Mesenchymal stem cell (in vitro differentiated cells and primary cell): ENCODE measurements around the gene HSD3B7.

ENCODE experiments used
- DNase-seq: peaks from one replicate; pipeline ENCODE4 v3.0.0-alpha.2; 2013
- H2AFZ ChIP-seq: one replicate; pipeline ENCODE4 v1.6.1; 2013; ENCODE audit warnings: low read depth, mild to moderate bottlenecking, control low read depth, inconsistent platforms, low read length, moderate library complexity
- H2AK5ac ChIP-seq: 2 replicates; pipeline ENCODE4 v1.6.1; 2013; ENCODE audit warnings: low read length, moderate library complexity, mild to moderate bottlenecking, inconsistent platforms; ENCODE audit not compliant: severe bottlenecking
- H2BK120ac ChIP-seq: one replicate; pipeline ENCODE4 v1.6.1; 2013; ENCODE audit warnings: low read depth, mild to moderate bottlenecking, inconsistent platforms, low read length, moderate library complexity
- H2BK12ac ChIP-seq, 2 experiments: one replicate each; pipeline ENCODE4 v1.6.1; 2013; ENCODE audit warnings: inconsistent platforms in 2 of 2, low read length in 2 of 2, mild to moderate bottlenecking in 2 of 2, moderate library complexity in 2 of 2, control low read depth in 1 of 2
- H2BK15ac ChIP-seq: one replicate; pipeline ENCODE4 v1.6.1; 2013; ENCODE audit warnings: mild to moderate bottlenecking, low read depth, inconsistent platforms; ENCODE audit not compliant: poor library complexity, severe bottlenecking
- H2BK5ac ChIP-seq: 2 replicates; pipeline ENCODE4 v1.6.1; 2013; ENCODE audit warnings: low read depth, mild to moderate bottlenecking, low read length, control low read depth, inconsistent platforms; ENCODE audit not compliant: poor library complexity, severe bottlenecking
- H3K14ac ChIP-seq, 2 experiments: one replicate each; pipeline ENCODE4 v1.6.1; 2013; ENCODE audit warnings: inconsistent platforms in 2 of 2, low read length in 2 of 2, control low read depth in 1 of 2, mild to moderate bottlenecking in 1 of 2, moderate library complexity in 1 of 2
- H3K18ac ChIP-seq, 2 experiments: one replicate each; pipeline ENCODE4 v1.6.1; 2013; ENCODE audit warnings: inconsistent platforms in 2 of 2, low read length in 2 of 2, control low read depth in 1 of 2, low read depth in 1 of 2, mild to moderate bottlenecking in 1 of 2
- H3K23ac ChIP-seq, 2 experiments: one replicate each; pipeline ENCODE4 v1.6.1; 2013; ENCODE audit warnings: inconsistent platforms in 2 of 2, low read length in 2 of 2, mild to moderate bottlenecking in 2 of 2, moderate library complexity in 2 of 2, control low read depth in 1 of 2
- H3K27ac ChIP-seq: 2 replicates; pipeline ENCODE4 v1.5.1; 2013; ENCODE audit warnings: mild to moderate bottlenecking, moderate library complexity, low read length, control low read depth, inconsistent platforms; ENCODE audit not compliant: poor library complexity, severe bottlenecking
- H3K27me3 ChIP-seq, 2 experiments: 2 replicates each; pipeline versions ENCODE4 v1.6.1 to v1.7.0; 2013; ENCODE audit warnings: low read length in 2 of 2, mild to moderate bottlenecking in 2 of 2, moderate library complexity in 2 of 2, control low read depth in 1 of 2, inconsistent platforms in 1 of 2; ENCODE audit not compliant: control insufficient read depth in 1 of 2, insufficient read depth in 1 of 2
- H3K36me3 ChIP-seq, 2 experiments: 2 replicates each; pipeline versions ENCODE4 v1.6.1 to v1.7.0; 2013; ENCODE audit warnings: low read length in 2 of 2, control low read depth in 1 of 2, inconsistent platforms in 1 of 2, low read depth in 1 of 2, mild to moderate bottlenecking in 1 of 2; ENCODE audit not compliant: insufficient read depth in 2 of 2, control insufficient read depth in 1 of 2
- H3K4ac ChIP-seq, 2 experiments: one replicate each; pipeline ENCODE4 v1.6.1; 2013; ENCODE audit warnings: inconsistent platforms in 2 of 2, low read length in 2 of 2, mild to moderate bottlenecking in 2 of 2, moderate library complexity in 2 of 2, control low read depth in 1 of 2, low read depth in 1 of 2
- H3K4me1 ChIP-seq: 2 replicates; pipeline ENCODE4 v1.6.1; 2013; ENCODE audit warnings: low read depth, low read length, control low read depth; ENCODE audit not compliant: control insufficient read depth, insufficient read depth
- H3K4me2 ChIP-seq: 2 replicates; pipeline ENCODE4 v1.6.1; 2013; ENCODE audit warnings: low read length, mild to moderate bottlenecking, inconsistent platforms; ENCODE audit not compliant: poor library complexity, severe bottlenecking
- H3K4me3 ChIP-seq, 2 experiments: 2 replicates each; pipeline versions ENCODE4 v1.5.1 to v1.7.0; 2013; ENCODE audit warnings: low read length in 2 of 2, mild to moderate bottlenecking in 2 of 2, control low read depth in 1 of 2, low read depth in 1 of 2; ENCODE audit not compliant: insufficient read depth in 1 of 2
- H3K79me1 ChIP-seq: replicated peaks from 2 replicates; pipeline ENCODE4 v1.6.1; 2013; ENCODE audit warnings: mild to moderate bottlenecking, control low read depth, low read length, inconsistent platforms; ENCODE audit not compliant: poor library complexity, severe bottlenecking
- H3K9ac ChIP-seq: 2 replicates; pipeline ENCODE4 v1.7.0; 2013; ENCODE audit warnings: mild to moderate bottlenecking, low read length, moderate library complexity
- H3K9me3 ChIP-seq: 2 replicates; pipeline ENCODE4 v1.7.0; 2013; ENCODE audit warnings: mild to moderate bottlenecking, low read length; ENCODE audit not compliant: control insufficient read depth
- H4K8ac ChIP-seq: one replicate; pipeline ENCODE4 v1.6.1; 2013; ENCODE audit warnings: inconsistent platforms, mild to moderate bottlenecking, low read length, moderate library complexity
- H4K91ac ChIP-seq: one replicate; pipeline ENCODE4 v1.6.1; 2013; ENCODE audit warnings: mild to moderate bottlenecking, low read length, inconsistent platforms
- WGBS: methylation state at CpG from one replicate; pipeline ENCODE4 v1.1.7; 2013; ENCODE audit warnings: mixed read lengths; 5-methylcytosine and 5-hydroxymethylcytosine counted together

HSD3B7 gene

GRCh38 chr16:30967795-30968194, 17.2 kb upstream of the HSD3B7 start:
- H3K36me3 ChIP-seq: peaks cover 84 to 86% of the 10 kb centered on the region in 2 experiments
- DNase-seq: no peak
- H3K14ac ChIP-seq: no peak overlapping the region
- no peak overlapping the region for H2BK5ac ChIP-seq
- H3K18ac ChIP-seq: no peak overlapping the region
- H3K23ac ChIP-seq: no peak overlapping the region
- no peak overlapping the region for H2BK12ac ChIP-seq
- peaks cover 51% of the 10 kb centered on the region for H3K79me1 ChIP-seq
- no peak overlapping the region for H3K4me2 ChIP-seq
- WGBS: 94% methylated on average over 4 of the region's 4 CpGs
- peaks cover 1% of the 10 kb centered on the region for H3K4me1 ChIP-seq
- H2BK120ac ChIP-seq: no peak overlapping the region
- no peak overlapping the region for H3K4me3 ChIP-seq
- no peaks in the 10 kb centered on the region for H3K9me3 ChIP-seq
- H3K27ac ChIP-seq: no peak overlapping the region
- no peak overlapping the region for H2AK5ac ChIP-seq
- no peaks in the 10 kb centered on the region for H3K27me3 ChIP-seq
- no peak overlapping the region for H2AFZ ChIP-seq
- H4K91ac ChIP-seq: no peak overlapping the region
- H4K8ac ChIP-seq: no peak overlapping the region
- H3K9ac ChIP-seq: peak overlapping the region; percentile 7
- H2BK15ac ChIP-seq: no peak overlapping the region
- H3K4ac ChIP-seq: no peak overlapping the region

GRCh38 chr16:30969246-30969842, 15.7 kb upstream of the HSD3B7 start:
- no peak overlapping the region for H3K4me3 ChIP-seq
- no peak overlapping the region for H4K8ac ChIP-seq
- no peak overlapping the region for H3K4me2 ChIP-seq
- no peak overlapping the region for H4K91ac ChIP-seq
- no peak overlapping the region for H3K9ac ChIP-seq
- H2AK5ac ChIP-seq: no peak overlapping the region
- no peak overlapping the region for H2BK5ac ChIP-seq
- H3K14ac ChIP-seq: no peak overlapping the region
- H2BK15ac ChIP-seq: no peak overlapping the region
- H3K4me1 ChIP-seq: peaks cover 3% of the 10 kb centered on the region
- no peak overlapping the region for H3K18ac ChIP-seq
- H2BK12ac ChIP-seq: no peak overlapping the region
- H3K23ac ChIP-seq: no peak overlapping the region
- no peak overlapping the region for H2AFZ ChIP-seq
- H3K79me1 ChIP-seq: peaks cover 50% of the 10 kb centered on the region
- DNase-seq: no peak
- H3K4ac ChIP-seq: no peak overlapping the region
- H3K27ac ChIP-seq: no peak overlapping the region
- no peak overlapping the region for H2BK120ac ChIP-seq
- H3K36me3 ChIP-seq: peaks cover 86 to 88% of the 10 kb centered on the region in 2 experiments
- 98% methylated on average over 19 of the region's 19 CpGs for WGBS
- no peaks in the 10 kb centered on the region for H3K27me3 ChIP-seq
- no peaks in the 10 kb centered on the region for H3K9me3 ChIP-seq

GRCh38 chr16:30971298-30971697, 13.7 kb upstream of the HSD3B7 start:
- WGBS: 96% methylated on average over 14 of the region's 14 CpGs

DNA sequence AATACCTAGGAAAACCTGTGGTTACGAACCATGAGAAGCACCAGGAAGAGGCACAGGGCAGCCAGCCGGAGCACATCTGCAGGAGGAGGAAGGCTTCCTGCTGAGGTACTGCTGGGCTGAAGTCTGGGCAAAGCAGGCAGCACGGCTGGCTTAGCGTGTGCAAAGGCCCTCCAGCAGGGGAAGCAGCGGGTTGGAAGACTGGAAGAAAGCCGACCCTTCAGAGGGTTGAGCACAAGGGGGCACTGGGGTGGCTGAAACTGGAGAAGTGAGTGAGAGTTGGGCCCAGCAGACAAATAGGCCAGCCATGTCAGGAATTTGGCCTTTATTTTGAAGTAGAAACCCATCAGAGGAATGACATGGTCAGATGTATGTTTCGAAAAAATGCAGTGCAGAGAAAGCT, 12.1 kb upstream of the HSD3B7 start:
- no peaks in the 10 kb centered on the region for H3K27me3 ChIP-seq

More at GRCh38 chr16:30971298-30971697, 13.7 kb upstream of the HSD3B7 start:
- H3K4me3 ChIP-seq: no peak overlapping the region
- peaks cover 39% of the 10 kb centered on the region for H3K79me1 ChIP-seq
- H3K27ac ChIP-seq: no peak overlapping the region
- no peak overlapping the region for H2BK120ac ChIP-seq
- no peak overlapping the region for H3K18ac ChIP-seq
- H3K9ac ChIP-seq: no peak overlapping the region
- no peak overlapping the region for H2BK5ac ChIP-seq
- no peaks in the 10 kb centered on the region for H3K9me3 ChIP-seq
- H3K14ac ChIP-seq: no peak overlapping the region
- no peak overlapping the region for H4K8ac ChIP-seq
- peaks cover 86 to 87% of the 10 kb centered on the region in 2 experiments for H3K36me3 ChIP-seq
- H3K27me3 ChIP-seq: no peaks in the 10 kb centered on the region
- H2BK15ac ChIP-seq: no peak overlapping the region
- no peak overlapping the region for H2AK5ac ChIP-seq
- H4K91ac ChIP-seq: no peak overlapping the region
- no peak overlapping the region for H2AFZ ChIP-seq
- no peak overlapping the region for H3K4me2 ChIP-seq
- no peak overlapping the region for H3K4ac ChIP-seq
- DNase-seq: no peak
- no peak overlapping the region for H3K23ac ChIP-seq
- H2BK12ac ChIP-seq: no peak overlapping the region
- H3K4me1 ChIP-seq: peaks cover 5% of the 10 kb centered on the region

More for the DNA sequence above, 12.1 kb upstream of the HSD3B7 start:
- H3K4me3 ChIP-seq: no peak overlapping the region
- H3K9ac ChIP-seq: no peak overlapping the region
- H3K4ac ChIP-seq: no peak overlapping the region
- no peak overlapping the region for H3K23ac ChIP-seq
- H3K27ac ChIP-seq: no peak overlapping the region
- no peak overlapping the region for H2BK5ac ChIP-seq
- peak; percentile 26 for DNase-seq
- H3K18ac ChIP-seq: no peak overlapping the region
- WGBS: 85% methylated on average over 7 of the region's 7 CpGs
- H4K91ac ChIP-seq: no peak overlapping the region
- peaks cover 88 to 89% of the 10 kb centered on the region in 2 experiments for H3K36me3 ChIP-seq
- no peak overlapping the region for H2AK5ac ChIP-seq
- H2AFZ ChIP-seq: no peak overlapping the region
- H4K8ac ChIP-seq: no peak overlapping the region
- no peak overlapping the region for H3K14ac ChIP-seq
- no peak overlapping the region for H2BK12ac ChIP-seq
- H3K9me3 ChIP-seq: no peaks in the 10 kb centered on the region
- H2BK120ac ChIP-seq: no peak overlapping the region
- no peak overlapping the region for H2BK15ac ChIP-seq
- peaks cover 34% of the 10 kb centered on the region for H3K79me1 ChIP-seq
- H3K4me1 ChIP-seq: peaks cover 8% of the 10 kb centered on the region
- H3K4me2 ChIP-seq: no peak overlapping the region
